ENCODE measurements around the gene RASA2. TPM values are rescaled to one million over a fixed set of nuclear protein-coding genes. Genes with fewer than 3 reads are reported as not detected.

RASA2 gene
- total RNA-seq, 2 donors from 2014 or later: 15.4 to 23.1 TPM

GRCh38 chr3:141457624-141458236 lies 29.1 kb upstream of the RASA2 start:
- TF ChIP-seq, protein P1, sequence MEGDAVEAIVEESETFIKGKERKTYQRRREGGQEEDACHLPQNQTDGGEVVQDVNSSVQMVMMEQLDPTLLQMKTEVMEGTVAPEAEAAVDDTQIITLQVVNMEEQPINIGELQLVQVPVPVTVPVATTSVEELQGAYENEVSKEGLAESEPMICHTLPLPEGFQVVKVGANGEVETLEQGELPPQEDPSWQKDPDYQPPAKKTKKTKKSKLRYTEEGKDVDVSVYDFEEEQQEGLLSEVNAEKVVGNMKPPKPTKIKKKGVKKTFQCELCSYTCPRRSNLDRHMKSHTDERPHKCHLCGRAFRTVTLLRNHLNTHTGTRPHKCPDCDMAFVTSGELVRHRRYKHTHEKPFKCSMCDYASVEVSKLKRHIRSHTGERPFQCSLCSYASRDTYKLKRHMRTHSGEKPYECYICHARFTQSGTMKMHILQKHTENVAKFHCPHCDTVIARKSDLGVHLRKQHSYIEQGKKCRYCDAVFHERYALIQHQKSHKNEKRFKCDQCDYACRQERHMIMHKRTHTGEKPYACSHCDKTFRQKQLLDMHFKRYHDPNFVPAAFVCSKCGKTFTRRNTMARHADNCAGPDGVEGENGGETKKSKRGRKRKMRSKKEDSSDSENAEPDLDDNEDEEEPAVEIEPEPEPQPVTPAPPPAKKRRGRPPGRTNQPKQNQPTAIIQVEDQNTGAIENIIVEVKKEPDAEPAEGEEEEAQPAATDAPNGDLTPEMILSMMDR (IDR thresholded peaks at IDR 0.05): no peak
- ATAC-seq (ENCODE audit: insufficient number of reproducible peaks, low FRiP score, low read depth): no peak

GRCh38 chr3:141459008-141459407 lies 27.8 kb upstream of the RASA2 start:
- ATAC-seq (ENCODE audit: insufficient number of reproducible peaks, low FRiP score, low read depth): no peak
- no peak overlapping the region for H3K27ac ChIP-seq
- H3K27me3 ChIP-seq (replicated peaks; ENCODE audit: insufficient read depth): no peaks in the 10 kb centered on the region
- no peaks in the 10 kb centered on the region for H3K36me3 ChIP-seq
- H3K4me3 ChIP-seq: no peak overlapping the region
- TF ChIP-seq, protein P1 (IDR thresholded peaks at IDR 0.05): no peak
- peaks cover 0 to 11% of the 10 kb centered on the region in 2 donors for H3K4me1 ChIP-seq (ENCODE audit: control insufficient read depth in 1 of 2, low read depth in 2 of 2)
- no peak for DNase-seq (ENCODE audit: low spot score)
- no peaks in the 10 kb centered on the region for H3K9me3 ChIP-seq

More at GRCh38 chr3:141457624-141458236, 29.1 kb upstream of the RASA2 start:
- H3K36me3 ChIP-seq: no peaks in the 10 kb centered on the region
- peaks cover 0 to 20% of the 10 kb centered on the region in 2 donors for H3K4me1 ChIP-seq (ENCODE audit: control insufficient read depth in 1 of 2, low read depth in 2 of 2)
- DNase-seq (ENCODE audit: low spot score): no peak
- no peaks in the 10 kb centered on the region for H3K27me3 ChIP-seq (replicated peaks; ENCODE audit: insufficient read depth)
- no peak overlapping the region for H3K4me3 ChIP-seq
- no peaks in the 10 kb centered on the region for H3K9me3 ChIP-seq
- H3K27ac ChIP-seq: no peak overlapping the region

- Histone ChIP-seq H3K27me3 (replicated peaks; ENCODE audit: insufficient read depth) (no peaks in the 10 kb centered on the region), H3K9me3 (no peaks in the 10 kb centered on the region), H3K36me3 (no peaks in the 10 kb centered on the region), H3K4me1 (ENCODE audit: control insufficient read depth in 1 of 2, low read depth in 2 of 2) (no peaks in the 10 kb centered on the region), H3K4me3 (no peak overlapping the region), H3K27ac (no peak overlapping the region)
- TF ChIP-seq, protein P1 (IDR thresholded peaks at IDR 0.05): peak; percentile 84
- DNase-seq (ENCODE audit: low spot score) (peak; percentile 64), ATAC-seq (ENCODE audit: insufficient number of reproducible peaks, low FRiP score, low read depth) (peak; percentile 82)
These were observed 26.6 kb upstream of the RASA2 start for GRCh38 chr3:141460097-141460704.

- no peak for ATAC-seq (ENCODE audit: insufficient number of reproducible peaks, low FRiP score, low read depth)
- Histone ChIP-seq H3K36me3 (no peaks in the 10 kb centered on the region), H3K27me3 (replicated peaks; ENCODE audit: insufficient read depth) (no peaks in the 10 kb centered on the region), H3K4me3 (no peak overlapping the region), H3K27ac (no peak overlapping the region), H3K9me3 (no peaks in the 10 kb centered on the region), H3K4me1 (ENCODE audit: control insufficient read depth in 1 of 2, low read depth in 2 of 2) (no peaks in the 10 kb centered on the region)
- TF ChIP-seq, protein P1 (IDR thresholded peaks at IDR 0.05): no peak
- no peak for DNase-seq (ENCODE audit: low spot score)
These were observed 24.5 kb upstream of the RASA2 start for GRCh38 chr3:141462176-141462859.

DNA sequence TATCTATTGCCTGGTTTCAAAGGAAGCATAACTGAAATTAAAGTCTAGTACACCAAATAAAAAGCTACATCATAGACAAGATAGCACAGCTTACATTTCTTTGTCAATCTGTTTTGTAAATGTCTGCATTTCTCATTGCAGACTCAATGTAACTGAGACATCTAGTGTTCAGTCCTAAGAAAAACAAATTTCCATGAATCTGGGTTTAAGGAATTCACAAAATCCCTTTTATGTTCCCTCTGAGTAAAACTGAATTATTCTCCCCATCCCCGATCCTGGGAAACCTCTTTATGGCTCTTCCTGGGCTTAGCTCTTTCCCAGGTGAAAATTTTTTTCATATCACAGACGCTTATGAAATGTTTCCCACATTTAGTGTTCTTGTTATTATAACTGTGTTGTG lies 21.6 kb upstream of the RASA2 start:
- Histone ChIP-seq H3K36me3 (no peaks in the 10 kb centered on the region), H3K27me3 (replicated peaks; ENCODE audit: insufficient read depth) (no peaks in the 10 kb centered on the region), H3K4me3 (no peak overlapping the region), H3K4me1 (ENCODE audit: control insufficient read depth in 1 of 2, low read depth in 2 of 2) (no peaks in the 10 kb centered on the region), H3K9me3 (no peaks in the 10 kb centered on the region), H3K27ac (no peak overlapping the region)
- ATAC-seq (ENCODE audit: insufficient number of reproducible peaks, low FRiP score, low read depth) (no peak), DNase-seq (ENCODE audit: low spot score) (no peak)
- TF ChIP-seq, protein P1 (IDR thresholded peaks at IDR 0.05): no peak
